ENCODE measurements around the gene CARMIL1.

CARMIL1 gene

GRCh38 chr6:25312034-25312620, 33.0 kb downstream of the CARMIL1 start:
- no peak for DNase-seq

- DNase-seq, result no peak
Measured at GRCh38 chr6:25312703-25313102, 33.5 kb downstream of the CARMIL1 start.

- no peak for DNase-seq
Measured at GRCh38 chr6:25314509-25315175, 35.5 kb downstream of the CARMIL1 start.

- DNase-seq, result peak; percentile 50
Measured at GRCh38 chr6:25315194-25316177, 36.3 kb downstream of the CARMIL1 start.

GRCh38 chr6:25316626-25317025, 37.5 kb downstream of the CARMIL1 start:
- DNase-seq, result peak; percentile 48

GRCh38 chr6:25318589-25318988, 39.4 kb downstream of the CARMIL1 start:
- peak; percentile 60 for DNase-seq

- DNase-seq, result no peak
Measured at GRCh38 chr6:25320459-25320858, 41.3 kb downstream of the CARMIL1 start.

GRCh38 chr6:25322692-25323091, 43.5 kb downstream of the CARMIL1 start:
- no peak for DNase-seq

- no peak for DNase-seq
Measured at GRCh38 chr6:25324066-25324762, 45.0 kb downstream of the CARMIL1 start.

GRCh38 chr6:25326126-25326525, 47.0 kb downstream of the CARMIL1 start:
- no peak for DNase-seq

GRCh38 chr6:25326960-25327359, 47.8 kb downstream of the CARMIL1 start:
- DNase-seq, result no peak

- DNase-seq, result no peak
Measured at GRCh38 chr6:25327432-25327831, 48.3 kb downstream of the CARMIL1 start.

- no peak for DNase-seq
Measured at GRCh38 chr6:25329161-25329817, 50.1 kb downstream of the CARMIL1 start.

- no peak for DNase-seq
Measured at GRCh38 chr6:25329982-25330381, 50.8 kb downstream of the CARMIL1 start.

- DNase-seq, result peak; percentile 94
Measured at GRCh38 chr6:25330796-25331685, 51.9 kb downstream of the CARMIL1 start.

GRCh38 chr6:25332165-25332564, 53.0 kb downstream of the CARMIL1 start:
- DNase-seq, result no peak

- DNase-seq, result no peak
Measured at GRCh38 chr6:25332655-25333071, 53.5 kb downstream of the CARMIL1 start.

- no peak for DNase-seq
Measured at GRCh38 chr6:25333471-25333870, 54.3 kb downstream of the CARMIL1 start.

- no peak for DNase-seq
Measured at GRCh38 chr6:25334793-25335192, 55.6 kb downstream of the CARMIL1 start.

GRCh38 chr6:25336996-25337395, 57.8 kb downstream of the CARMIL1 start:
- no peak for DNase-seq

- DNase-seq, result no peak
Measured at GRCh38 chr6:25337431-25337830, 58.3 kb downstream of the CARMIL1 start.

Measured in NCI-H82 (cell line).